HCT116 (cell line): ENCODE measurements around the gene CNN3. TPM values are rescaled to one million over a fixed set of nuclear protein-coding genes. Genes with fewer than 3 reads are reported as not detected.

ENCODE experiments used
- ATAC-seq: fragments of 200-7000 bp; cut with Tn5 transposase; 2 replicates; pipeline ENCODE4 v1.9.1; 2020; ENCODE audit warnings: mild to moderate bottlenecking, moderate library complexity
- BruUV-seq: library from RNA; stranded (reverse); fragments of 400-500 nt; replicated peaks from 2 replicates; lab custom pipeline; 2021; lab: Mats Ljungman, UMichigan
- CTCF ChIA-PET: fragments of 300-600 bp; sonication (Branson Sonifier 250); formaldehyde crosslinking; loops from one replicate; lab custom pipeline; 2021; ENCODE audit warnings: antibody characterized with exemption; lab: Charles Lee
- POLR2A ChIA-PET: fragments of 300-600, 350-600 bp; sonication (Branson Sonifier 250); formaldehyde crosslinking; loops from one replicate; lab custom pipeline; 2021; ENCODE audit warnings: antibody characterized with exemption; lab: Charles Lee
- RAD21 ChIA-PET, 2 experiments: fragments of 300-600 bp; sonication (Branson Sonifier 250); formaldehyde crosslinking; loops; one replicate each; lab custom pipeline; 2023; ENCODE audit warnings: low total read pairs in 2 of 2; ENCODE audit not compliant: uncharacterized antibody in 2 of 2, unreplicated experiment in 2 of 2, low non-redundant PET in 1 of 2; lab: Charles Lee
- DNase-seq: peaks from one replicate; pipeline ENCODE4 v3.0.0-alpha.2; 2010; ENCODE audit warnings: low read depth, low spot score
- H2AFZ ChIP-seq: fragments of 200-600 bp; shearing (Covaris generic), sonication (generic); 2 replicates; pipeline ENCODE4 v1.6.1; 2017; ENCODE audit warnings: low read depth, mixed run types, mixed read lengths, antibody characterized with exemption, low read length; ENCODE audit not compliant: poor library complexity, severe bottlenecking
- H3K27ac ChIP-seq: 2 replicates; pipeline ENCODE4 v1.5.1; 2012; ENCODE audit warnings: low read depth, low read length
- H3K27me3 ChIP-seq: fragments of 200-600 bp; sonication (generic); 2 replicates; pipeline ENCODE4 v1.6.1; 2016; ENCODE audit warnings: mixed run types, low read length, mixed read lengths; ENCODE audit not compliant: insufficient read depth
- H3K36me3 ChIP-seq, 2 experiments: fragments of 200-500 bp in 1 of 2; fragments of 200-600 bp in 1 of 2; sonication (Bioruptor generic) in 1 of 2; sonication (generic) in 1 of 2; 2 replicates each; pipeline versions ENCODE4 v1.5.1 to v1.6.1; 2014 to 2016; ENCODE audit warnings: low read length in 2 of 2, inconsistent platforms in 1 of 2, mixed read lengths in 1 of 2, mixed run types in 1 of 2; ENCODE audit not compliant: insufficient read depth in 2 of 2, control insufficient read depth in 1 of 2
- H3K4me1 ChIP-seq, 2 experiments: fragments of 200-600 bp in 1 of 2; sonication (generic) in 1 of 2; 2 replicates each; pipeline versions ENCODE4 v1.5.1 to v1.6.1; 2012 to 2017; ENCODE audit warnings: low read length in 2 of 2, inconsistent platforms in 1 of 2, mild to moderate bottlenecking in 1 of 2, mixed read lengths in 1 of 2, mixed run types in 1 of 2, moderate library complexity in 1 of 2; ENCODE audit not compliant: insufficient read depth in 2 of 2, control insufficient read depth in 1 of 2
- H3K4me2 ChIP-seq: fragments of 200-600 bp; sonication (generic); 2 replicates; pipeline ENCODE4 v1.6.1; 2017; ENCODE audit warnings: mixed run types, low read length, mixed read lengths
- H3K4me3 ChIP-seq, 2 experiments: fragments of 200-600 bp in 1 of 2; sonication (generic) in 1 of 2; replicated peaks in 1 of 2; 2 replicates each; pipeline ENCODE4 v1.5.1; 2011 to 2016; ENCODE audit warnings: low read length in 2 of 2, control low read depth in 1 of 2, low read depth in 1 of 2, mild to moderate bottlenecking in 1 of 2, mixed read lengths in 1 of 2, mixed run types in 1 of 2
- H3K79me2 ChIP-seq: fragments of 200-600 bp; sonication (generic); 2 replicates; pipeline ENCODE4 v1.6.1; 2017; ENCODE audit warnings: mild to moderate bottlenecking, mixed run types, low read length, moderate library complexity, mixed read lengths; ENCODE audit not compliant: insufficient read depth
- H3K9ac ChIP-seq: fragments of 200-600 bp; sonication (generic); 2 replicates; pipeline ENCODE4 v1.6.1; 2016; ENCODE audit warnings: low read length, mixed read lengths
- H3K9me2 ChIP-seq: fragments of 200-600 bp; sonication (generic), shearing (Covaris generic); 2 replicates; pipeline ENCODE4 v1.6.1; 2017; ENCODE audit warnings: mixed run types, mild to moderate bottlenecking, moderate library complexity; ENCODE audit not compliant: insufficient read depth
- H3K9me3 ChIP-seq, 2 experiments: fragments of 200-500 bp in 1 of 2; fragments of 200-600 bp in 1 of 2; sonication (Bioruptor generic) in 1 of 2; sonication (generic) in 1 of 2; 2 replicates each; pipeline ENCODE4 v1.6.1; 2014 to 2017; ENCODE audit warnings: low read length in 2 of 2, mixed read lengths in 2 of 2, inconsistent platforms in 1 of 2, low read depth in 1 of 2, mild to moderate bottlenecking in 1 of 2, mixed run types in 1 of 2, moderate library complexity in 1 of 2; ENCODE audit not compliant: control insufficient read depth in 1 of 2, insufficient read depth in 1 of 2
- H4K20me1 ChIP-seq: fragments of 200-600 bp; sonication (generic), shearing (Covaris generic); 2 replicates; pipeline ENCODE4 v1.6.1; 2017; ENCODE audit warnings: mixed run types, mild to moderate bottlenecking, moderate library complexity; ENCODE audit not compliant: insufficient read depth
- CBX3 ChIP-seq: IDR thresholded peaks from 2 replicates; pipeline ENCODE4 v1.6.1; 2012; ENCODE audit warnings: low read depth
- CEBPB ChIP-seq: IDR thresholded peaks from 2 replicates; pipeline ENCODE4 v1.6.1; 2012; ENCODE audit warnings: low read depth
- EGR1 ChIP-seq: IDR thresholded peaks from 2 replicates; pipeline ENCODE4 v1.6.1; 2012; ENCODE audit warnings: low read depth
- ELF1 ChIP-seq: IDR thresholded peaks from 2 replicates; pipeline ENCODE4 v1.6.1; 2012; ENCODE audit warnings: low read depth, borderline replicate concordance
- JUND ChIP-seq: IDR thresholded peaks from 2 replicates; pipeline ENCODE4 v1.6.1; 2012
- POLR2AphosphoS5 ChIP-seq: IDR thresholded peaks from 2 replicates; pipeline ENCODE4 v1.6.1; 2011; ENCODE audit warnings: mild to moderate bottlenecking, low read depth, low read length, moderate library complexity
- SIN3A ChIP-seq: IDR thresholded peaks from 2 replicates; pipeline ENCODE4 v1.6.1; 2012; ENCODE audit warnings: low read depth
- TCF7L2 ChIP-seq: IDR thresholded peaks from 2 replicates; pipeline ENCODE4 v1.7.0; 2011; ENCODE audit warnings: borderline replicate concordance, inconsistent platforms; ENCODE audit not compliant: insufficient read depth, insufficient read length; ENCODE audit errors: extremely low read depth
- ZFX ChIP-seq: fragments of 450-650 bp; IDR thresholded peaks from 2 replicates; pipeline ENCODE4 v1.6.1; 2017
- intact Hi-C: fragments of 100-400 bp; cut with micrococcal nuclease; formaldehyde crosslinking; loops from 2 replicates; pipeline ENCODE4 v1.10.0; 2022
- total RNA-seq: library from RNA; stranded (reverse); gene quantifications from one replicate; pipeline ENCODE4 v1.2.1, GENCODE V29; 2021; ENCODE audit not compliant: unreplicated experiment

The CNN3 gene
- total RNA-seq, 1 experiment from 2014 or later: 109 TPM

DNA sequence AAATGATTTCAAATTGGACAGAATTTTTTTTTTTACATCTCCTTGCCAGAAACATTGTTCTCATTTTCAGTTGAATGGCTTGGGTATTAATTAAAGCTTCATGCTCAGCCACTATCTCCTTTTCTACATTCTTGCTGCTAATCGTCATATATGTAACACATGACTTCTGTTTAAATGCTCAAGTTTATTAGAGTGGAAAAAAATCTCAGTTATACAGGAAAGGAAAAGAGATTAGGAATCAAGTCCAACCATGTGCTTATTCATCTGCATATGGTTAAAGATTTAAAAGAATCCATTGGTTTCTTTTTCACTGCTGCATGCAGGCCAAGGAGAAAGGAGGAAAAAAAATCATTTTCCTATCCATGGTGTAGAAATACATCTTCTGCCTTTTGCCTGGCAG lies 47.3 kb upstream of the CNN3 start (continued):
- TF ChIP-seq EGR1: no peak

DNA sequence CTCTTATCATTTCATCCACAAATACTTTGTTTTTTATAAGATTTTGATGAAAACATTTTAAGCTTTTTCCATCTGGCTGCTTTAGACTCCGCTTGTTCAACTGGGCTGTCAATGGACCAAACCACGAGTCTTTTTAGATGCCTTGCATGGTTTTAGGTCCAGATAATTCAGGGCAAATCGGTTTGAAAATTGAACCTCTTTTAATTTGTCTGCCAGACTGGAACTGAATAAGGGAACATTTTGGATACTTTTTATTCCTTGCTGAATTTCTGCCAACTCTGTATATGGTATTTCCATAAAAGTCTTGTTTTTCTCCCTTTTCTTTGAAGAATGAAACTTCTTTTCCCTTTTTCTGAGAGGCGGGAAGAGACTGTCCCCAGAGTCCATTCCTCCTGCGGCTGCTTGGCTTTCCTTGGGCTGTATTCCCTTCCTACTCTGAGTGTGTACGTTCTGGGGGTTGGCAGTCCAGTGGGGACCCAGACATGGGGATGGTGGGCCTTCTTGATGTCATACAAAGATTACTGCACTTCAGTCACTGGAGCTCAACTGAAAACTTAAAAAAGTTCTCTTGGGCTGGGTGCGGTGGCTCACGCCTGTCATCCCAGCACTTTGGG lies 46.5 kb upstream of the CNN3 start:
- TF ChIP-seq CBX3: no peak
- no peak for TF ChIP-seq EGR1
- no peak for TF ChIP-seq SIN3A
- no peak for TF ChIP-seq ZFX
- TF ChIP-seq POLR2AphosphoS5: no peak
- TF ChIP-seq JUND: no peak
- H3K27me3 ChIP-seq: no peaks in the 10 kb centered on the region
- H2AFZ ChIP-seq: no peak overlapping the region
- intact Hi-C loops: no loop called here
- H3K79me2 ChIP-seq: no peaks in the 10 kb centered on the region
- H3K4me3 ChIP-seq: no peak overlapping the region
- no peaks in the 10 kb centered on the region for H4K20me1 ChIP-seq
- POLR2A ChIA-PET: no interaction called here
- no TSS peak for BruUV-seq
- H3K4me1 ChIP-seq: peaks cover 0 to 12% of the 10 kb centered on the region in 2 experiments; a peak in 1 of 4 replicates
- H3K4me2 ChIP-seq: no peak overlapping the region
- no peaks in the 10 kb centered on the region for H3K9me3 ChIP-seq
- H3K36me3 ChIP-seq: no peaks in the 10 kb centered on the region
- H3K9ac ChIP-seq: no peak overlapping the region
- no peak overlapping the region for H3K27ac ChIP-seq
- RAD21 ChIA-PET: no interaction called here
- ATAC-seq: no peak
- CTCF ChIA-PET: no interaction called here
- H3K9me2 ChIP-seq: no peaks in the 10 kb centered on the region
- no peak for DNase-seq

DNA sequence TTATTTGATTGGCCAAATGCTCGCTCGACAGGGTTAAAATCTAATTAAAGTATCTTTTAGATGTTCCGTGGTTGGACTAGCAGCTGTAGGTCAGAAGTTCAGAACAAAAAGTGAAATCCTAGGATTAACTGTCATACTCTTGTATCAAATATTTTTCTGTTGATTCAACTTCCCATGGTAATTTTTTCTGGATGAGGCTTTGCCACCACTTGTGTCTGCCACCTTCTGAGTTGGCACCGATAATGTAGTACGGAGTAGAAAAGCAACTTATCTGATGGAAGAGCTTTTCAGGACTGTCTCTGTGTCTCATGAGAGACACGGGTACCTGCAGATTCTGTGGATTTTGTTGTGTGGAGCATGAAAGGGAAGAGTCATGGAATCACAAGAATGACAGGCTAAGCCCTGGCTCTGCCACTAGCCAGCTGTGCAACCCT lies 44.6 kb upstream of the CNN3 start:
- Histone ChIP-seq H3K9me3 (no peaks in the 10 kb centered on the region), H4K20me1 (no peaks in the 10 kb centered on the region), H3K36me3 (no peaks in the 10 kb centered on the region), H3K4me3 (no peak overlapping the region), H3K4me1 (peaks cover 0 to 12% of the 10 kb centered on the region in 2 experiments; a peak in 1 of 4 replicates), H3K79me2 (no peaks in the 10 kb centered on the region), H3K27me3 (no peaks in the 10 kb centered on the region)
- POLR2A ChIA-PET: no interaction called here
- CTCF ChIA-PET: no interaction called here
- no peak for ATAC-seq
- no peak for TF ChIP-seq ZFX
- no peak for TF ChIP-seq TCF7L2
- no peak for TF ChIP-seq CEBPB
- no peak for TF ChIP-seq ELF1
- no peak for TF ChIP-seq JUND
- TF ChIP-seq, all 23 proteins: peak for 0
- BruUV-seq: no TSS peak
- H3K4me2 ChIP-seq: no peak overlapping the region
- intact Hi-C loops: no loop called here
- H2AFZ ChIP-seq: no peak overlapping the region
- H3K9ac ChIP-seq: no peak overlapping the region
- no peak for DNase-seq
- RAD21 ChIA-PET: no interaction called here
- H3K9me2 ChIP-seq: no peaks in the 10 kb centered on the region
- H3K27ac ChIP-seq: no peak overlapping the region
